Stimulated activated CD8-positive, alpha-beta memory T cell treated with anti-CD3 and anti-CD28 coated beads, Interleukin-12 subunit alpha, Interleukin-12 subunit beta, amount 100 ng/mL, for 4 hours (primary cell): Measurements from ENCODE around the gene CEACAM8.
"Not testable (repeated sequence)": the region's sequence is repeated elsewhere in the genome, so short reads cannot be mapped to it uniquely, and the experiment has no call there.

ENCODE experiments used
- DNase-seq: peaks from one replicate; pipeline ENCODE4 v3.0.0-alpha.2; 2020; ENCODE audit warnings: low read depth

CEACAM8 gene

DNA sequence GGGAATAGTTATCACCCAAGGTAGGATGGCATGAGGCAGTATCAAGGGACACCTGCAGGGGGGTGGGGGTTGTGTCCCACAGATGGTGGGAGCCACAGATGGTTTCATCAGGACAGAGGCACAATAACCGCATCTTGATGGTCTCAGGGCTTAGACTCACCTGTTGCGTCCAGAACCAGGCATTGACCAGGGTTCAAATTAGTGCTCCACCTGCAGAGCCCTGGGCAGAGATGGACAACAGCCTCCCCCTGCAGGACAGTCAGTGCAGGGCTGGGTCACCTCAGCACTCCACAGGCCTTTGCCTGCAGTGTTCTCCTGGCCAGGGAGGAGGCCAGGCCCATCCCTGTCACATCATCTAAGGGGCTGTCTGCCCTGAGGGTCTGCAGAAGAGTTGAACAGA lies 51.9 kb downstream of the CEACAM8 start:
- DNase-seq, result no peak

DNA sequence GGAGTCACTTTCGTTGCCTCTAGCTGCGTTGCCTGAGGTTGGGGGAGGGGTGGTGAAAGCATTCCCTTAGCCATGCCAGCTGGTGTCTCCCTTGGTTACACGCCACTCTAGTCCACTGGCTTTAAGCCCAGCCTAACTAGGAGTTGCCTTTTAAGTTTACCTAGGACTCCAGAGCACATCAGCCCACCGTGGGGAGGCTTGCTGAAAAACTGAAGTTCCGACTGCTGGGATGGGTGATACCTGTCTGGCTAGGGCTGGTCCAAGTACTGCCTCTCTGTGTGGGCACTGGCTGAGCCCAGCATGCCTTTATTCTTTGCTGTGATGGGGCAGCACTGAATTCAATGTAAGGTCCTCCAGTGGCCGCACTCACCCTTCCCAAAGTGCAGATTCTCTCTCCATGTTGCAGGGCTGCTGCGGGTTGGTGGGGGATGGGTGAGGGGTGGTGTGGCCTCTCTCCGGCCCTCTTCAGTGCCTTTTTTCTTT lies 54.6 kb downstream of the CEACAM8 start:
- DNase-seq, result no peak

DNA sequence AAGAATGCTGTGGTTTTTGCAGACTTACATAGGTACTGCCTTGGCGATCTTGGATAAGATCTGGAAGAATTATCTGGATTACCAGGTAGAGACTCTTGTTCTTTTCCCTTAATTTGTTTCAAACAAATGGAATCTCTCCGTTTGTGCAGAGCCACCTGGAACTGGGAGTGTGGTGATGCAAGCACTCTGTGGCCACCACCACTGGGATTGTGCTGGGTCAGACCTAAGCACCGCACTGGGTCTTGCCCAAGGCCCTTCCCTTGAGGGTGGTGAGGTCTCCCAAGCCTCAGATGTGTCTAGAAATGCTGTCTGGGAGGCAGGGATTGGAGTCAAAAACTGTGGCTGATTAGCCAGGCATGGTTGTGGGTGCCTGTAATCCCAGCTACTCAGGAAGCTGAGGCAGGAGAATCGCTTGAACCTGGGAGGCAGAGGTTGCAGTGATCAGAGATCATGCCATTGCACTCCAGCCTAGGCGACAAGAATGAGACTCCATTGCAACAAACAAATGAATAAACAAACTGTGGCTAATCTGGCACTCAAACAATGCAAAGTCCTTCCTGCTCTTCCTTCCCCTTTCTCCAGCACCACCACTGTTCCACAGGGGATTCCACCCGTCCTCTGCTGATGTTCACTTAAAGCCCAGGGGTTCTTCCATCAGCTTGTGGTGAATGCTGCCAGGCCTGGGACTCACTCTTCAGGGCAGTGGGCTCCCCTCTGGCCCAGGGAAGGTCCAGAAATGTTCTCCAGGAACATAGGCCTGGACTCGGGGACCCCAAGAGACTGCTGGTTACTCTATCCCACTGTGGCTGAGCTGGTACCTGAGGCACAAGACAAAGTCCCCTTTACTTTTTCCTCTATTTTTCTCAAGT lies 55.6 kb downstream of the CEACAM8 start:
- no peak for DNase-seq

DNA sequence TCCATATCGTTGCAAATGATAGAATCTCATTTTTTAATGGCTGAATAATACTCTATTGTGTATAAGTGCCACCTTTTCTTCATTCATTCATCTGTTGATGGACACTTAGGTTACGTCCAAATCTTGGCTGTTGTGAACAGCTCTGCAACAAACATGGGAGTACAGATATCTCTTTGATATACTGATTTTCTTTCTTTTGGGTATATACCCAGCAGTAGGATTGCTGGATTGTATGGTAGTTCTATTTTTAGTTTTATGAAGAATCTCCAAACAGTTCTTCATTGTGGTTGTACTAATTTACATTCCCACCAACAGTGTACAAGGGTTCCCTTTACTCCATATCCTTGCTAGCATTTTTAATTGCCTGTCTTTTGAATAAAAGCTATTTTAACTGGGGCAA lies 59.4 kb downstream of the CEACAM8 start:
- not testable (repeated sequence) for DNase-seq

DNA sequence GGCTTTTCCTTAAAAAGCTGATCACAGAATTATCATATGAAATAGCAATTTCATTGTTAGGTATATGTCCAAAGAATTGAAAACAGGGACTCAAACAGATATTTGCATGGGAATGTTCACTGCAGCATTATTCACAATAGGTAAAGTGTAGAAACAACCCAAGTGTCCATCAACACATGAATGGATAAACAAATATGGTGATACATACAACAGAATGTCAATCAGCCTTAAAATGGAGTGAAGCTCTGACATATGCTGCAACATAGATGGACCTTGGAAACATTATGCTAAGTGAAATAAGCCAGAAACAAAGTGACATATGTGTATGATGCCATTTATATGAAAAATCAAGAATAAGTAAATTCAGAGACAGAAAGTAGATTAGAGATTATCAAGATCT lies 60.3 kb downstream of the CEACAM8 start:
- DNase-seq, result no peak

DNA sequence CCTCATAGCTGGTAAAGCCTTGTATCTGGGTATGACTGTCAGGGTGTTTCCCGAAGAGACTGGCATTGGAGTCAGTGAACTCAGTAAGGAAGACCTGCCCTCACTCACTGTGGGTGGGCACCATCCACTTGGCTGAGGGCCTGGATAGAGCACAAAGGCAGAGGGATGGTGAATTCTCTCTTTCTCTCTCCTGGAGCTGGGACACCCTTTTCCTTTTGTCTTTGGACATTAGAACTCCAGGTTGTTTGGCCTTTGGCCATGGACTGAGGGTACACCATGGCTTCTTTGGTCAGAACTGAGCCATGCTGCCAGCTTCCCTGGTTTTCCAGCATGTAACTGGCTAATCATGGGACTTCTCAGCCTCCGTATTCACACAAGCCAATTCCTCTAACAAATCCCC lies 61.8 kb downstream of the CEACAM8 start:
- no peak for DNase-seq

DNA sequence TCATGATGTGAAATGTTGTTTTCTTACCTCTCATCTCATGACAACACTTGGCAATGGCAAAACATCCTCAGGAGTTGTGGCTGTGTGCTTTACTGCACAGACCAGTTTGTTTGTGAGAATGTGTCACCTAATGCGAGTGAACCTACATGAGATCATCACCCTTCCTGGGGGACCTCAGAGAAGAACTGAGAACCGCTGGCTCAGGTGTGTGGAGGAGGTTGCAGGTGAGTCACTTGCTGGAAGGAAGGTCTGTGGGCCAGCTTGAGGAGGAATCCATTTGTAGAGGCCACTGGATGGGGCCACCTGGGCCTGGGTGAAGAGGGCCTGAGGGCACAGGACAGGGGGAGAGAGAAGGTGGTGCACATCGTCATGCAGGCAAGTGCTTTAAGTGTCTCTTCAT lies 63.4 kb downstream of the CEACAM8 start:
- DNase-seq, result no peak
